Breast epithelium (tissue), 4 donors: ENCODE results near the gene THOC2. TPM values are rescaled to one million over a fixed set of nuclear protein-coding genes. Genes with fewer than 3 reads are reported as not detected.
"Not testable (repeated sequence)": the region's sequence is repeated elsewhere in the genome, so short reads cannot be mapped to it uniquely, and the experiment has no call there.

ENCODE experiments used
- DNase-seq, 2 donors: peaks; one replicate each; pipeline ENCODE4 v3.0.0-alpha.2; 2019; ENCODE audit warnings: low spot score in 2 of 2
- H3K27ac ChIP-seq, 2 donors: fragments of 200-600 bp; sonication (generic) in 1 of 2; one replicate each; pipeline ENCODE4 v1.5.1; 2016 to 2019; ENCODE audit warnings: mild to moderate bottlenecking in 1 of 2
- H3K27me3 ChIP-seq, 2 donors: fragments of 200-600 bp; sonication (generic) in 1 of 2; one replicate each; pipeline versions ENCODE4 v1.5.1 to v1.6.0; 2017 to 2019; ENCODE audit warnings: control low read depth in 1 of 2, mild to moderate bottlenecking in 1 of 2
- H3K36me3 ChIP-seq: fragments of 200-600 bp; one replicate; pipeline ENCODE4 v1.5.1; 2019
- H3K4me1 ChIP-seq, 2 donors: fragments of 200-600 bp; sonication (generic); one replicate each; pipeline ENCODE4 v1.5.1; 2016 to 2019; ENCODE audit warnings: control low read depth in 1 of 2
- H3K4me3 ChIP-seq, 3 donors: fragments of 200-600 bp; sonication (generic); 1 replicate in 2 of 3; 2 replicates in 1 of 3; pipeline ENCODE4 v1.5.1; 2016 to 2019; ENCODE audit warnings: mild to moderate bottlenecking in 3 of 3, moderate library complexity in 2 of 3
- H3K9me3 ChIP-seq, 2 donors: fragments of 200-600 bp; sonication (generic) in 1 of 2; one replicate each; pipeline ENCODE4 v1.5.1; 2016 to 2019; ENCODE audit warnings: control low read depth in 1 of 2
- POLR2A ChIP-seq: fragments of 450-650 bp; IDR thresholded peaks from one replicate; pipeline ENCODE4 v1.6.1; 2016; ENCODE audit warnings: antibody characterized with exemption, mild to moderate bottlenecking, moderate library complexity
- POLR2AphosphoS5 ChIP-seq, 3 donors: sonication (generic); formaldehyde crosslinking; IDR thresholded peaks; one replicate each; pipeline ENCODE4 v1.6.1; 2017; ENCODE audit warnings: antibody characterized with exemption in 3 of 3
- intact Hi-C: fragments of 100-400 bp; cut with DNase I; formaldehyde crosslinking; loops from one replicate; pipeline ENCODE4 v1.15.1; 2023; ENCODE audit warnings: low total_unique reads
- total RNA-seq, 3 donors: library from RNA; depleted of rRNA; stranded (reverse); fragments of >200 nt; gene quantifications; one replicate each; pipeline ENCODE4 v1.1.0, GENCODE V29; 2016
- TF ChIP-seq, protein P1 (sequence below), 3 donors: fragments of 450-650 bp; IDR thresholded peaks; one replicate each; pipeline ENCODE4 v1.5.1; 2016 to 2017; ENCODE audit warnings: antibody characterized with exemption in 3 of 3, mild to moderate bottlenecking in 3 of 3, moderate library complexity in 3 of 3

The THOC2 gene, protein sequence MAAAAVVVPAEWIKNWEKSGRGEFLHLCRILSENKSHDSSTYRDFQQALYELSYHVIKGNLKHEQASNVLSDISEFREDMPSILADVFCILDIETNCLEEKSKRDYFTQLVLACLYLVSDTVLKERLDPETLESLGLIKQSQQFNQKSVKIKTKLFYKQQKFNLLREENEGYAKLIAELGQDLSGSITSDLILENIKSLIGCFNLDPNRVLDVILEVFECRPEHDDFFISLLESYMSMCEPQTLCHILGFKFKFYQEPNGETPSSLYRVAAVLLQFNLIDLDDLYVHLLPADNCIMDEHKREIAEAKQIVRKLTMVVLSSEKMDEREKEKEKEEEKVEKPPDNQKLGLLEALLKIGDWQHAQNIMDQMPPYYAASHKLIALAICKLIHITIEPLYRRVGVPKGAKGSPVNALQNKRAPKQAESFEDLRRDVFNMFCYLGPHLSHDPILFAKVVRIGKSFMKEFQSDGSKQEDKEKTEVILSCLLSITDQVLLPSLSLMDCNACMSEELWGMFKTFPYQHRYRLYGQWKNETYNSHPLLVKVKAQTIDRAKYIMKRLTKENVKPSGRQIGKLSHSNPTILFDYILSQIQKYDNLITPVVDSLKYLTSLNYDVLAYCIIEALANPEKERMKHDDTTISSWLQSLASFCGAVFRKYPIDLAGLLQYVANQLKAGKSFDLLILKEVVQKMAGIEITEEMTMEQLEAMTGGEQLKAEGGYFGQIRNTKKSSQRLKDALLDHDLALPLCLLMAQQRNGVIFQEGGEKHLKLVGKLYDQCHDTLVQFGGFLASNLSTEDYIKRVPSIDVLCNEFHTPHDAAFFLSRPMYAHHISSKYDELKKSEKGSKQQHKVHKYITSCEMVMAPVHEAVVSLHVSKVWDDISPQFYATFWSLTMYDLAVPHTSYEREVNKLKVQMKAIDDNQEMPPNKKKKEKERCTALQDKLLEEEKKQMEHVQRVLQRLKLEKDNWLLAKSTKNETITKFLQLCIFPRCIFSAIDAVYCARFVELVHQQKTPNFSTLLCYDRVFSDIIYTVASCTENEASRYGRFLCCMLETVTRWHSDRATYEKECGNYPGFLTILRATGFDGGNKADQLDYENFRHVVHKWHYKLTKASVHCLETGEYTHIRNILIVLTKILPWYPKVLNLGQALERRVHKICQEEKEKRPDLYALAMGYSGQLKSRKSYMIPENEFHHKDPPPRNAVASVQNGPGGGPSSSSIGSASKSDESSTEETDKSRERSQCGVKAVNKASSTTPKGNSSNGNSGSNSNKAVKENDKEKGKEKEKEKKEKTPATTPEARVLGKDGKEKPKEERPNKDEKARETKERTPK (N-terminal part only)
- 100 to 1,000 TPM in 2 of 3 donors, 10 to 100 TPM in 1; 72.8 to 169 (median 119) TPM for total RNA-seq

DNA sequence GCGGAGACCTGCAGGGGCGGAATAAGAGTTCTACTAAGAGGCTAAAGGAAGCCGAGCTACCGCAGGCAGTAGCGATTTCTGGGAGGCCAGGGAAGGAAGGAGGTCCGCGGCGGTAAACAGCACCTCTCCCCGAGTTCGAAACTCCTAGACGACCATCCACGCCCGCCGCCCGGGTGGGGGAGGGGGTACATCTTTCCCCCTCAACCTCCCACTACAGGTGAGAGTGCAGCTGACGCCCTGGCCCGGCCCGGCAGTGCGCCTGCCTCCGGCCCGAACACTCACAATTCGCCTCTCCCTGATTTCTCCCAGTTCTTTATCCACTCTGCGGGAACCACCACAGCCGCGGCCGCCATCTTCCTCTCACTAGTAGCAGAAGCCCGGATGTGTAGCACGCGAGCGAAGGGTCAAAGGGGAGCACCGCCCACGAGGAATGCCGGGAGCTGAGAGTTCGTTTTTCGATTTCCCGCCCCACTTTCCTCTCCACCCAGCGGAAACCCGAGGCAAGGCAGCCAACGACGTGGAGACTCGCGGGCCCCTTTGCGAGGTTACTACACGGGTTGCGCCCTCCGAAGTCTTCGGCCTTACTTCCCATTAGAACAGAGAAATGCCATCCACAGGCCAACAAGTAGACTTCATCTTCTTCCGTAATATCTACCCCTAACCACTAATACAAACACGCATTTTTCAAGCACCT lies at the start of gene THOC2:
TSS of gene THOC2 (minus strand) at position 383 of the 694 bp plus-strand sequence. CDS start at position 353, 30 bp downstream.
- Histone ChIP-seq H3K4me3 (peak within 1 kb of the TSS; percentile 78 to 81 (median 80)), H3K4me1 (no peaks in the 10 kb centered on the region), H3K27me3 (no peaks in the 10 kb centered on the region), H3K9me3 (no peaks in the 10 kb centered on the region), H3K27ac (peak within 1 kb of the TSS; percentile 84 to 92), H3K36me3 (no peaks in the 10 kb centered on the region)
- TF ChIP-seq, protein P1, sequence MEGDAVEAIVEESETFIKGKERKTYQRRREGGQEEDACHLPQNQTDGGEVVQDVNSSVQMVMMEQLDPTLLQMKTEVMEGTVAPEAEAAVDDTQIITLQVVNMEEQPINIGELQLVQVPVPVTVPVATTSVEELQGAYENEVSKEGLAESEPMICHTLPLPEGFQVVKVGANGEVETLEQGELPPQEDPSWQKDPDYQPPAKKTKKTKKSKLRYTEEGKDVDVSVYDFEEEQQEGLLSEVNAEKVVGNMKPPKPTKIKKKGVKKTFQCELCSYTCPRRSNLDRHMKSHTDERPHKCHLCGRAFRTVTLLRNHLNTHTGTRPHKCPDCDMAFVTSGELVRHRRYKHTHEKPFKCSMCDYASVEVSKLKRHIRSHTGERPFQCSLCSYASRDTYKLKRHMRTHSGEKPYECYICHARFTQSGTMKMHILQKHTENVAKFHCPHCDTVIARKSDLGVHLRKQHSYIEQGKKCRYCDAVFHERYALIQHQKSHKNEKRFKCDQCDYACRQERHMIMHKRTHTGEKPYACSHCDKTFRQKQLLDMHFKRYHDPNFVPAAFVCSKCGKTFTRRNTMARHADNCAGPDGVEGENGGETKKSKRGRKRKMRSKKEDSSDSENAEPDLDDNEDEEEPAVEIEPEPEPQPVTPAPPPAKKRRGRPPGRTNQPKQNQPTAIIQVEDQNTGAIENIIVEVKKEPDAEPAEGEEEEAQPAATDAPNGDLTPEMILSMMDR (IDR thresholded peaks at IDR 0.05) = peak in 2 of 3 donors; percentile 45 to 48
- TF ChIP-seq POLR2AphosphoS5 (IDR thresholded peaks at IDR 0.05) (peak in 2 of 3 donors; percentile 53 to 69), POLR2A (no peak)
- intact Hi-C loops = no loop called here
- peak; percentile 77 to 78 for DNase-seq

DNA sequence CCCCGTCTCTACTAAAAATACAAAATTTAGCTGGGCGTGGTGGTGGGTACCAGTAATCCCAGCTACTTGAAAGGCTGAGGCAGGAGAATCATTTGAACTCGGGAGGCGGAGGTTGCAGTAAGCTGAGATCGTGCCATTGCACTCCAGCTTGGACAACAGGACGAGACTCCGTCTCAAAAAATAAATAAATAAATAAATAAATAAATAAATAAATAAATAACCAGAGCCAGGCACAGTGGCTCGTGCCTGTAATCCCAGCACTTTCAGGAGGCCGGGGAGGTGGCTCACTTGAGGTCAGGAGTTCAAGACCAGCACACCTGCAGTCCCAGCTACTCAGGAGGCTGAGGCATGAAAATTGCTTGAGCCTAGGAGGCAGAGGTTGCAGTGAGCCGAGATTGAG lies 48.9 kb upstream of the THOC2 start:
- H3K4me1 ChIP-seq, H3K27me3 ChIP-seq, H3K9me3 ChIP-seq, H3K36me3 ChIP-seq, DNase-seq, intact Hi-C loops, H3K27ac ChIP-seq, H3K4me3 ChIP-seq: not testable (repeated sequence)

DNA sequence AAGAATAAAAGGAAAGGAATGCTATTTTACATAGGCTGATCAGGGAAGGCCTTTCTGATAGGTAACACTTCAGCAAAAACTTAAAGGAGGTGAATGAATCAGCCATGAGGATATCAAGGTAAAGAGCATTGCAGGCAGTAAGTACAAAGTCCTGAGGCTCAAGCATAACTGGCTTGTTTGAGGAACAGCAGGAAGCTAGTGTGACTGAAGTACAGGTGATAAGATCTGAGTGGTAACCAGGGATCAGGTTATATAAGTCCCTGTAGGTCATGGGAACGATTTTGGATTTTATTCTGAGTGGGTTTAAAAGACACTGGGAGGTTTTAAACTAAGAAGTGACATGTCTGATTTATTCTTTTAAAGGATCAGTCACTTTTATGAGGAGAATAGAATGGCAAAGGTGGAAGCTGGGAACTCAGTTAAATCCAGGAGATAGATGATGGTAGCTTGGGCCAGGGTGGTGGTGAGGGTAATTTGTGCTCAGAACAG lies 47.1 kb upstream of the THOC2 start:
- no peak for DNase-seq
- intact Hi-C loops = loop anchor here (10.0 kb wide), 1 partner anchor 1525 kb away; no protein-coding TSS in a partner anchor
- no peaks in the 10 kb centered on the region for H3K4me1 ChIP-seq

DNA sequence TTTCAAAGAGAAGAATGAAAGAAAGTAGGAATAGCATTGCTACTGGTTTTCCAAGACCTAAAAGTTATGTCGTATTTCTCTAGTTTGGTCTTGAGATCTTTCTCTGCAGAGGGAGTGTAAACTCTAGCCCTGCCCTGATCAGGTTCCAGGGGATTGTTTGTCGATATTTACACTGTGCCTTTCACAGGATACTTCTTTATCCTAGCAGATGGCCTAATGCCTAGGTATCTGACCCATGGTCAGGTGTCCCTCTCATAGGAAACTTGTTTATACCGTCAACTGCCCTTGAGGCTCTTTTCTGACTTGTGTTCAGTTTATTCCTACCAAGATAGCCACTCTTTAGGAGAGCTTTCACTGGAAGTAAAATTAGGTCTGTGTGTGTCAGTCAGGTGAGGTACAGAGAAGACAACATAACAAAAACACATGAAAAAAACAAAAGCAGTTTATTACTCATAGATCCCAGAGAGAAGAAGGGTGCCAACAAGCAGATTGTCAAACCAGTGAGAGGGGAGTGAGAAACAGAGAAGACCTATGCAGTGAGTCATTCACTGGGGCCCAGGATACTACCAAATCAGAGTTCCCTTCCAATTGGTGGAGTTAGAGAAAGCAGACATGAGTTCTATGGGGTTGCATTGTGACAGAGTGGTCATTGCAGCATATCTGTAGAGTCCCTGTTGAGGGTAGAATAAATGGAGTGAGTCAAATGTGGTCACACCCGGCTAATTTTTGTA lies 40.6 kb upstream of the THOC2 start:
- H3K9me3 ChIP-seq = no peaks in the 10 kb centered on the region
- intact Hi-C loops = loop anchor here (10.0 kb wide), 1 partner anchor 1519 kb away; no protein-coding TSS in a partner anchor
- H3K36me3 ChIP-seq = no peaks in the 10 kb centered on the region
- no peak overlapping the region for H3K4me3 ChIP-seq
- no peaks in the 10 kb centered on the region for H3K4me1 ChIP-seq
- no peak for TF ChIP-seq POLR2A
- TF ChIP-seq, protein P1 (IDR thresholded peaks at IDR 0.05) = no peak
- TF ChIP-seq POLR2AphosphoS5 (IDR thresholded peaks at IDR 0.05) = no peak
- no peak overlapping the region for H3K27ac ChIP-seq
- no peak for DNase-seq
- H3K27me3 ChIP-seq = no peaks in the 10 kb centered on the region

More for the DNA sequence above, 47.1 kb upstream of the THOC2 start:
- Histone ChIP-seq H3K27ac (no peak overlapping the region), H3K36me3 (no peaks in the 10 kb centered on the region), H3K4me3 (no peak overlapping the region), H3K27me3 (no peaks in the 10 kb centered on the region), H3K9me3 (no peaks in the 10 kb centered on the region)
- TF ChIP-seq POLR2AphosphoS5 (IDR thresholded peaks at IDR 0.05) (no peak), POLR2A (no peak)
- TF ChIP-seq, protein P1 (IDR thresholded peaks at IDR 0.05) = no peak
